ENCODE measurements around the gene RTEL1. TPM values are rescaled to one million over a fixed set of nuclear protein-coding genes. Genes with fewer than 3 reads are reported as not detected.

Gene RTEL1
- total RNA-seq, 1 donor from 2014 or later: 8.0 TPM

GRCh38 chr20:63687419-63688178 lies 29.5 kb downstream of the RTEL1 start:
- no peak for DNase-seq (ENCODE audit: low read depth)

- no peak for DNase-seq (ENCODE audit: low read depth)
Measured at GRCh38 chr20:63688228-63689045, 30.3 kb downstream of the RTEL1 start.

GRCh38 chr20:63689046-63690002 lies 31.2 kb downstream of the RTEL1 start:
- DNase-seq (ENCODE audit: low read depth): no peak

GRCh38 chr20:63690003-63690897 lies 32.1 kb downstream of the RTEL1 start:
- no peak for DNase-seq (ENCODE audit: low read depth)

GRCh38 chr20:63690898-63691710 lies 33.0 kb downstream of the RTEL1 start:
- DNase-seq (ENCODE audit: low read depth): no peak

- DNase-seq (ENCODE audit: low read depth): no peak
Measured at GRCh38 chr20:63691711-63692435, 33.8 kb downstream of the RTEL1 start.

- no peak for DNase-seq (ENCODE audit: low read depth)
Measured at GRCh38 chr20:63692436-63693082, 34.4 kb downstream of the RTEL1 start.

GRCh38 chr20:63693083-63693732 lies 35.1 kb downstream of the RTEL1 start:
- no peak for DNase-seq (ENCODE audit: low read depth)

GRCh38 chr20:63693733-63694583 lies 35.8 kb downstream of the RTEL1 start:
- DNase-seq (ENCODE audit: low read depth): no peak

GRCh38 chr20:63694584-63695423 lies 36.7 kb downstream of the RTEL1 start:
- no peak for DNase-seq (ENCODE audit: low read depth)

- no peak for DNase-seq (ENCODE audit: low read depth)
Measured at GRCh38 chr20:63695424-63696305, 37.6 kb downstream of the RTEL1 start.

- DNase-seq (ENCODE audit: low read depth): peak; percentile 63
Measured at GRCh38 chr20:63696306-63696627, 38.2 kb downstream of the RTEL1 start.

- no peak for DNase-seq (ENCODE audit: low read depth)
Measured at GRCh38 chr20:63696628-63697356, 38.7 kb downstream of the RTEL1 start, which contains the start of gene TNFRSF6B. Gene TNFRSF6B, plus strand, starts transcription at chr20:63696652. Its CDS starts 116 bp downstream, at chr20:63696768.

GRCh38 chr20:63697357-63697867 lies 39.3 kb downstream of the RTEL1 start:
- no peak for DNase-seq (ENCODE audit: low read depth)
